ENCODE measurements around the gene CCND2. TPM values are rescaled to one million over a fixed set of nuclear protein-coding genes. Genes with fewer than 3 reads are reported as not detected.

The CCND2 gene
- total and polyA plus RNA-seq, 2 of the 8 experiments (the other 6 are each of a cell fraction or from before 2014, with no cell fraction given) = 41.7 to 223 TPM

DNA sequence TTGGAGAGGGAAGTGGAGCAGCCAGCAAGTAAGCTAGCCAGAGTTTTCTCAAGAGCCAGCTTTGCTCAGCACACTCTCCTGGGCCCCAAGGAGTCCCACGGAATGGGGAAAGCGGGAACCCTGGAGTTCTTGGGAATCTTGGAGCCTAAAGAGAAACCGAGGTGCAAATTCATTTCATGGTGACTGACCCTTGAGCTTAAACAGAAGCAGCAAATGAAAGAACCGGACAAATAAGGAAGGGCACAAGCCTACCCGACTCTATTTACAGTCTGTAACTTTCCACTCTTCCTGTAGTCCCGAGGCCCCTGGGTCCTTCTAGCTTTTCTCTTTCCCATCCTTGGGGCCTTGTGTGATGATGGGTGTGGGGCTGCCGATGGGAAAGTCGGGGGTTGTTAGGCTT is 29.3 kb downstream of the CCND2 start:
- Histone ChIP-seq H2BK12ac (ENCODE audit: low read depth, low read length) (no peak overlapping the region), H3K14ac (ENCODE audit: insufficient read length) (no peak overlapping the region), H3K4me1 (replicated peaks in 1 of 4; ENCODE audit: control insufficient read depth in 3 of 4, insufficient read depth in 4 of 4, low read length in 3 of 4) (peaks cover 0 to 7% (median 4%) of the 10 kb centered on the region in 4 experiments; a peak in 6 of 7 replicates), H2AFZ (ENCODE audit: low read length) (no peak overlapping the region), H3K4me2 (ENCODE audit: insufficient read depth in 1 of 2, low read depth in 2 of 2, low read length in 2 of 2) (no peak overlapping the region), H4K8ac (ENCODE audit: extremely low read depth, insufficient read depth, low read length) (no peak overlapping the region), H3K36me3 (ENCODE audit: control insufficient read depth in 2 of 4, insufficient read depth in 4 of 4, low read length in 3 of 4) (peaks cover 27 to 81% (median 54%) of the 10 kb centered on the region in 4 experiments), H3K23me2 (ENCODE audit: low read depth, low read length) (no peaks in the 10 kb centered on the region), H3K79me1 (ENCODE audit: low read depth, low read length) (peaks cover 3% of the 10 kb centered on the region; the same call in 1 of the 2 replicates), H3K4ac (replicated peaks; ENCODE audit: insufficient read length, low read depth, low read length) (no peak overlapping the region), H3K9me3 (ENCODE audit: insufficient read depth in 2 of 2, low read depth in 1 of 2, low read length in 1 of 2) (no peaks in the 10 kb centered on the region), H2BK5ac (ENCODE audit: low read depth, low read length) (no peak overlapping the region), H3K23ac (ENCODE audit: insufficient read length) (no peak overlapping the region), H2BK20ac (ENCODE audit: low read length) (no peak overlapping the region), H3K18ac (ENCODE audit: extremely low read depth, low read length) (no peak overlapping the region), H3K4me3 (ENCODE audit: extremely low read depth in 1 of 4, insufficient read depth in 2 of 4, low read depth in 3 of 4, low read length in 4 of 4) (no peak overlapping the region), H4K5ac (ENCODE audit: insufficient read length, low read depth, low read length) (no peak overlapping the region), H2BK15ac (ENCODE audit: low read length) (no peak overlapping the region), H3K79me2 (ENCODE audit: control insufficient read depth in 1 of 2, insufficient read depth in 2 of 2, low read length in 2 of 2) (peaks cover 0 to 8% of the 10 kb centered on the region in 2 experiments; a peak in 3 of 4 replicates), H3K27me3 (replicated peaks in 1 of 4; ENCODE audit: control insufficient read depth in 3 of 4, extremely low read depth in 1 of 4, insufficient read depth in 3 of 4, low read length in 3 of 4) (no peaks in the 10 kb centered on the region), H4K20me1 (replicated peaks in 1 of 2; ENCODE audit: control insufficient read depth in 1 of 2, insufficient read depth in 2 of 2, low read length in 2 of 2) (peaks cover 6 to 16% of the 10 kb centered on the region in 2 experiments), H3K56ac (replicated peaks; ENCODE audit: insufficient read length, low read depth, low read length) (no peak overlapping the region), H3K9ac (replicated peaks in 1 of 4; ENCODE audit: extremely low read depth in 1 of 4, low read depth in 3 of 4, low read length in 3 of 4) (no peak overlapping the region), H3K27ac (ENCODE audit: low read depth, low read length) (no peak overlapping the region), H2AK5ac (ENCODE audit: low read depth, low read length) (no peak overlapping the region), H4K91ac (replicated peaks; ENCODE audit: insufficient read length, low read length) (no peak overlapping the region), H2BK120ac (replicated peaks; ENCODE audit: low read depth, low read length) (no peak overlapping the region)
- ChIA-PET CTCF (ENCODE audit: partially characterized antibody) (interaction anchor here (1.2 to 1.7 kb wide), 4 partner anchors 9 to 190 kb away, joined by 3 to 7 read pairs (median 6); no protein-coding TSS in a partner anchor), POLR2A (ENCODE audit: partially characterized antibody) (interaction anchor here (1.0 to 25.4 kb wide), 3 partner anchors 12 to 263 kb away, joined by 3 to 531 read pairs (median 3); partner anchors contain the start of gene CCND2)
- DNase-seq (ENCODE audit: low read depth in 1 of 2, low spot score in 2 of 2) = no peak
- TF ChIP-seq CREB1 (IDR thresholded peaks at IDR 0.05) (no peak), CTBP2 (IDR thresholded peaks at IDR 0.05; ENCODE audit: borderline replicate concordance, insufficient read depth, insufficient read length, low read length) (no peak), NRF1 (IDR thresholded peaks at IDR 0.05; ENCODE audit: low read depth, low read length) (no peak), TEAD4 (IDR thresholded peaks at IDR 0.05; ENCODE audit: low read depth, low read length) (no peak), BACH1 (IDR thresholded peaks at IDR 0.05; ENCODE audit: low read length) (no peak), SP1 (IDR thresholded peaks at IDR 0.05; ENCODE audit: low read depth, low read length) (no peak), GABPA (IDR thresholded peaks at IDR 0.05; ENCODE audit: borderline replicate concordance, insufficient read depth, low read length) (no peak), HDAC2 (IDR thresholded peaks at IDR 0.05; ENCODE audit: borderline replicate concordance in 1 of 2, low read depth in 2 of 2, low read length in 2 of 2) (no peak), RBBP5 (IDR thresholded peaks at IDR 0.05; ENCODE audit: borderline replicate concordance, low read depth, low read length) (no peak), EP300 (IDR thresholded peaks at IDR 0.05; ENCODE audit: borderline replicate concordance in 1 of 2, low read depth in 2 of 2, low read length in 2 of 2) (no peak)
- TF ChIP-seq, protein P1, sequence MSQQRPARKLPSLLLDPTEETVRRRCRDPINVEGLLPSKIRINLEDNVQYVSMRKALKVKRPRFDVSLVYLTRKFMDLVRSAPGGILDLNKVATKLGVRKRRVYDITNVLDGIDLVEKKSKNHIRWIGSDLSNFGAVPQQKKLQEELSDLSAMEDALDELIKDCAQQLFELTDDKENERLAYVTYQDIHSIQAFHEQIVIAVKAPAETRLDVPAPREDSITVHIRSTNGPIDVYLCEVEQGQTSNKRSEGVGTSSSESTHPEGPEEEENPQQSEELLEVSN (IDR thresholded peaks at IDR 0.05) = no peak
- FAIRE-seq = no peak
- WGBS, 2 experiments (ENCODE audit: extremely low coverage in 1 of 2, insufficient coverage in 1 of 2, insufficient read length in 1 of 2, insufficient replicate concordance in 2 of 2, low coverage in 1 of 2, low lambda C conversion rate in 2 of 2, missing lambda C conversion rate in 1 of 2) = 92% methylated on average over 8 of the region's 8 CpGs; no CpG with 5 or more reads in 1 of the 2 experiments
